ENCODE data around the gene PSRC1.
A peak's percentile ranks its signal among the peaks of the same experiment; 100 is the strongest.

Gene PSRC1

GRCh38 chr1:109258481-109259466 lies 24.2 kb downstream of the PSRC1 start:
- no peak for DNase-seq (ENCODE audit: low read depth)

GRCh38 chr1:109257682-109258421 lies 25.1 kb downstream of the PSRC1 start:
- DNase-seq (ENCODE audit: low read depth): no peak

- DNase-seq (ENCODE audit: low read depth): peak; percentile 72
Observed at GRCh38 chr1:109256971-109257681, 25.8 kb downstream of the PSRC1 start.

GRCh38 chr1:109256085-109256484 lies 26.9 kb downstream of the PSRC1 start:
- no peak for DNase-seq (ENCODE audit: low read depth)

GRCh38 chr1:109255678-109256077 lies 27.3 kb downstream of the PSRC1 start:
- DNase-seq (ENCODE audit: low read depth): no peak

GRCh38 chr1:109255097-109255651 lies 27.8 kb downstream of the PSRC1 start:
- DNase-seq (ENCODE audit: low read depth): no peak

- peak; percentile 21 for DNase-seq (ENCODE audit: low read depth)
Observed at GRCh38 chr1:109254621-109255096, 28.3 kb downstream of the PSRC1 start.

GRCh38 chr1:109253803-109254620 lies 28.9 kb downstream of the PSRC1 start:
- peak; percentile 54 for DNase-seq (ENCODE audit: low read depth)

- DNase-seq (ENCODE audit: low read depth): no peak
Observed at GRCh38 chr1:109252893-109253802, 29.8 kb downstream of the PSRC1 start.

GRCh38 chr1:109252167-109252892 lies 30.6 kb downstream of the PSRC1 start:
- no peak for DNase-seq (ENCODE audit: low read depth)

GRCh38 chr1:109251277-109252166 lies 31.4 kb downstream of the PSRC1 start:
- no peak for DNase-seq (ENCODE audit: low read depth)

GRCh38 chr1:109250454-109251276 lies 32.3 kb downstream of the PSRC1 start:
- DNase-seq (ENCODE audit: low read depth): no peak

GRCh38 chr1:109249654-109250401 lies 33.1 kb downstream of the PSRC1 start:
- peak; percentile 14 for DNase-seq (ENCODE audit: low read depth)

- peak; percentile 71 for DNase-seq (ENCODE audit: low read depth)
Observed at GRCh38 chr1:109248797-109249629, 33.9 kb downstream of the PSRC1 start, which contains the start of gene CELSR2. CELSR2 (plus strand) TSS chr1:109249539; CDS start chr1:109250080, 541 bp downstream.

GRCh38 chr1:109248444-109248796 lies 34.5 kb downstream of the PSRC1 start:
- no peak for DNase-seq (ENCODE audit: low read depth)
